ENCODE results near the gene SNX14. TPM values are rescaled to one million over a fixed set of nuclear protein-coding genes. Genes with fewer than 3 reads are reported as not detected.

SNX14 gene
- total RNA-seq, 1 experiment from 2014 or later: 30.4 TPM

- H3K36me3 ChIP-seq (ENCODE audit: insufficient read depth, low read length, poor library complexity, severe bottlenecking): no peaks in the 10 kb centered on the region
- H3K4me3 ChIP-seq (ENCODE audit: low read depth, low read length, poor library complexity, severe bottlenecking): no peak overlapping the region
- no peak overlapping the region for H3K27ac ChIP-seq (ENCODE audit: low read depth, low read length, poor library complexity, severe bottlenecking)
- H3K27me3 ChIP-seq (replicated peaks; ENCODE audit: insufficient read depth, low read depth, low read length, poor library complexity): no peaks in the 10 kb centered on the region
- H3K4me1 ChIP-seq (ENCODE audit: insufficient read depth, low read length, poor library complexity, severe bottlenecking): no peaks in the 10 kb centered on the region
- no peak for DNase-seq (ENCODE audit: low spot score)
- TF ChIP-seq, protein P1, sequence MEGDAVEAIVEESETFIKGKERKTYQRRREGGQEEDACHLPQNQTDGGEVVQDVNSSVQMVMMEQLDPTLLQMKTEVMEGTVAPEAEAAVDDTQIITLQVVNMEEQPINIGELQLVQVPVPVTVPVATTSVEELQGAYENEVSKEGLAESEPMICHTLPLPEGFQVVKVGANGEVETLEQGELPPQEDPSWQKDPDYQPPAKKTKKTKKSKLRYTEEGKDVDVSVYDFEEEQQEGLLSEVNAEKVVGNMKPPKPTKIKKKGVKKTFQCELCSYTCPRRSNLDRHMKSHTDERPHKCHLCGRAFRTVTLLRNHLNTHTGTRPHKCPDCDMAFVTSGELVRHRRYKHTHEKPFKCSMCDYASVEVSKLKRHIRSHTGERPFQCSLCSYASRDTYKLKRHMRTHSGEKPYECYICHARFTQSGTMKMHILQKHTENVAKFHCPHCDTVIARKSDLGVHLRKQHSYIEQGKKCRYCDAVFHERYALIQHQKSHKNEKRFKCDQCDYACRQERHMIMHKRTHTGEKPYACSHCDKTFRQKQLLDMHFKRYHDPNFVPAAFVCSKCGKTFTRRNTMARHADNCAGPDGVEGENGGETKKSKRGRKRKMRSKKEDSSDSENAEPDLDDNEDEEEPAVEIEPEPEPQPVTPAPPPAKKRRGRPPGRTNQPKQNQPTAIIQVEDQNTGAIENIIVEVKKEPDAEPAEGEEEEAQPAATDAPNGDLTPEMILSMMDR (conservative IDR thresholded peaks at IDR 0.05; ENCODE audit: low read depth, low read length): no peak
- TF ChIP-seq EZH2 (IDR thresholded peaks at IDR 0.05; ENCODE audit: borderline replicate concordance, low read depth, low read length, poor library complexity, severe bottlenecking): no peak
- ChIA-PET POLR2A (ENCODE audit: low non-redundant PET) (no interaction called here), CTCF (interaction anchor here (0.6 to 3.4 kb wide), 2 partner anchors 57 to 130 kb away, joined by 6 to 49 read pairs; no protein-coding TSS in a partner anchor)
- H3K9me3 ChIP-seq (ENCODE audit: low read depth, low read length, poor library complexity, severe bottlenecking): no peaks in the 10 kb centered on the region
- intact Hi-C loops (cut with micrococcal nuclease; ENCODE audit: unreplicated experiment): no loop called here
- BruUV-seq (replicated peaks): no TSS peak
These were observed 108.7 kb downstream of the SNX14 start for GRCh38 chr6:85484948-85485347.

GRCh38 chr6:85483846-85484245 lies 109.8 kb downstream of the SNX14 start:
- CTCF ChIA-PET: interaction anchor here (0.6 to 3.4 kb wide), 3 partner anchors 9 to 129 kb away, joined by 4 to 49 read pairs (median 9); no protein-coding TSS in a partner anchor
- DNase-seq (ENCODE audit: low spot score): no peak
- no peak for TF ChIP-seq EZH2 (IDR thresholded peaks at IDR 0.05; ENCODE audit: borderline replicate concordance, low read depth, low read length, poor library complexity, severe bottlenecking)
- TF ChIP-seq, protein P1 (conservative IDR thresholded peaks at IDR 0.05; ENCODE audit: low read depth, low read length): no peak
- no peak overlapping the region for H3K27ac ChIP-seq (ENCODE audit: low read depth, low read length, poor library complexity, severe bottlenecking)
- BruUV-seq (replicated peaks): no TSS peak
- no peaks in the 10 kb centered on the region for H3K36me3 ChIP-seq (ENCODE audit: insufficient read depth, low read length, poor library complexity, severe bottlenecking)
- no peaks in the 10 kb centered on the region for H3K27me3 ChIP-seq (replicated peaks; ENCODE audit: insufficient read depth, low read depth, low read length, poor library complexity)
- no peaks in the 10 kb centered on the region for H3K9me3 ChIP-seq (ENCODE audit: low read depth, low read length, poor library complexity, severe bottlenecking)
- no peaks in the 10 kb centered on the region for H3K4me1 ChIP-seq (ENCODE audit: insufficient read depth, low read length, poor library complexity, severe bottlenecking)
- intact Hi-C loops (cut with micrococcal nuclease; ENCODE audit: unreplicated experiment): loop anchor here (1.0 to 2.0 kb wide), 3 partner anchors 33 to 129 kb away; partner anchors contain the start of gene NT5E
- no peak overlapping the region for H3K4me3 ChIP-seq (ENCODE audit: low read depth, low read length, poor library complexity, severe bottlenecking)
- POLR2A ChIA-PET (ENCODE audit: low non-redundant PET): no interaction called here

GRCh38 chr6:85482905-85483700 lies 110.6 kb downstream of the SNX14 start:
- TF ChIP-seq EZH2 (IDR thresholded peaks at IDR 0.05; ENCODE audit: borderline replicate concordance, low read depth, low read length, poor library complexity, severe bottlenecking): no peak
- TF ChIP-seq, protein P1 (conservative IDR thresholded peaks at IDR 0.05; ENCODE audit: low read depth, low read length): peak; percentile 99
- peak; percentile 83 for DNase-seq (ENCODE audit: low spot score)
- no peaks in the 10 kb centered on the region for H3K4me1 ChIP-seq (ENCODE audit: insufficient read depth, low read length, poor library complexity, severe bottlenecking)
- no peaks in the 10 kb centered on the region for H3K27me3 ChIP-seq (replicated peaks; ENCODE audit: insufficient read depth, low read depth, low read length, poor library complexity)
- H3K9me3 ChIP-seq (ENCODE audit: low read depth, low read length, poor library complexity, severe bottlenecking): no peaks in the 10 kb centered on the region
- intact Hi-C loops (cut with micrococcal nuclease; ENCODE audit: unreplicated experiment): loop anchor here (1.0 to 2.0 kb wide), 3 partner anchors 32 to 128 kb away; partner anchors contain the start of gene NT5E
- POLR2A ChIA-PET (ENCODE audit: low non-redundant PET): interaction anchor here (0.6 to 1.0 kb wide), 2 partner anchors 12 to 128 kb away, joined by 3 to 4 read pairs; no protein-coding TSS in a partner anchor
- H3K27ac ChIP-seq (ENCODE audit: low read depth, low read length, poor library complexity, severe bottlenecking): no peak overlapping the region
- CTCF ChIA-PET: interaction anchor here (0.6 to 3.4 kb wide), 15 partner anchors 11 to 132 kb away, joined by 3 to 49 read pairs (median 5); partner anchors contain the start of gene NT5E
- H3K4me3 ChIP-seq (ENCODE audit: low read depth, low read length, poor library complexity, severe bottlenecking): no peak overlapping the region
- H3K36me3 ChIP-seq (ENCODE audit: insufficient read depth, low read length, poor library complexity, severe bottlenecking): no peaks in the 10 kb centered on the region
- no TSS peak for BruUV-seq (replicated peaks)
